SH-SY5Y (cell line): ENCODE measurements around the gene TBCCD1.

Experiments
- GATA2 ChIP-seq: IDR thresholded peaks from 2 replicates; pipeline ENCODE4 v1.6.1; 2011; ENCODE audit warnings: mild to moderate bottlenecking, low read depth, low read length
- GATA3 ChIP-seq: IDR thresholded peaks from 2 replicates; pipeline ENCODE4 v1.6.1; 2011; ENCODE audit warnings: low read depth, mild to moderate bottlenecking, low read length, moderate library complexity

TBCCD1 gene

GRCh38 chr3:186567072-186567921, at the start of gene TBCCD1:
Gene TBCCD1, minus strand, starts transcription at chr3:186567339. Its CDS starts 3,010 bp downstream, at chr3:186564329.
- TF ChIP-seq GATA3 (no peak), GATA2 (0 out of 2 replicates have a peak, but pooled peaks have one; percentile 9)

GRCh38 chr3:186616299-186616617, 49.1 kb upstream of the TBCCD1 start:
- TF ChIP-seq GATA3 (no peak), GATA2 (no peak)

- TF ChIP-seq GATA3 (no peak), GATA2 (no peak)
Measured at GRCh38 chr3:186614597-186615483, 47.7 kb upstream of the TBCCD1 start.

GRCh38 chr3:186614266-186614596, 47.1 kb upstream of the TBCCD1 start:
- TF ChIP-seq GATA2 = no peak
- no peak for TF ChIP-seq GATA3

GRCh38 chr3:186613637-186614265, 46.6 kb upstream of the TBCCD1 start:
- TF ChIP-seq GATA2 = no peak
- no peak for TF ChIP-seq GATA3

GRCh38 chr3:186612721-186613636, 45.8 kb upstream of the TBCCD1 start, which contains the start of gene AHSG:
Gene AHSG, plus strand, starts transcription at chr3:186613060. Its CDS starts 82 bp downstream, at chr3:186613142.
- no peak for TF ChIP-seq GATA3
- no peak for TF ChIP-seq GATA2

- no peak for TF ChIP-seq GATA3
- no peak for TF ChIP-seq GATA2
Measured at GRCh38 chr3:186612065-186612464, 44.9 kb upstream of the TBCCD1 start.

- TF ChIP-seq GATA3 (no peak), GATA2 (no peak)
Measured at GRCh38 chr3:186609247-186609868, 42.2 kb upstream of the TBCCD1 start.

- TF ChIP-seq GATA3 = no peak
- TF ChIP-seq GATA2 = no peak
Measured at GRCh38 chr3:186608624-186609215, 41.6 kb upstream of the TBCCD1 start.

- no peak for TF ChIP-seq GATA3
- TF ChIP-seq GATA2 = no peak
Measured at GRCh38 chr3:186605561-186606545, 38.7 kb upstream of the TBCCD1 start.

- TF ChIP-seq GATA3 = no peak
- no peak for TF ChIP-seq GATA2
Measured at GRCh38 chr3:186605078-186605477, 37.9 kb upstream of the TBCCD1 start.

GRCh38 chr3:186603159-186603558, 36.0 kb upstream of the TBCCD1 start:
- TF ChIP-seq GATA3 (no peak), GATA2 (no peak)
